HepG2 (cell line): Measurements from ENCODE around the gene PET117. TPM values are rescaled to one million over a fixed set of nuclear protein-coding genes. Genes with fewer than 3 reads are reported as not detected.

Experiments
- CENPT ChIP-seq: sonication (generic); formaldehyde crosslinking; IDR thresholded peaks from 2 replicates; pipeline ENCODE4 v1.8.0; 2022; ENCODE audit warnings: low read depth, mild to moderate bottlenecking, moderate library complexity, missing genetic modification reagents
- IKZF4 ChIP-seq: sonication (generic); formaldehyde crosslinking; IDR thresholded peaks from 2 replicates; pipeline ENCODE4 v1.5.1; 2020; ENCODE audit warnings: borderline replicate concordance, mild to moderate bottlenecking, low read depth, missing genetic modification reagents; ENCODE audit errors: not compliant biosample characterization
- JDP2 ChIP-seq: sonication (generic); formaldehyde crosslinking; IDR thresholded peaks from 2 replicates; pipeline ENCODE4 v1.8.1; 2022; ENCODE audit warnings: missing genetic modification reagents, borderline replicate concordance
- MED13 ChIP-seq: sonication (generic); formaldehyde crosslinking; IDR thresholded peaks from 2 replicates; pipeline ENCODE4 v1.5.0; 2020; ENCODE audit warnings: missing genetic modification reagents
- PHF8 ChIP-seq: sonication (generic); formaldehyde crosslinking; IDR thresholded peaks from 2 replicates; pipeline ENCODE4 v1.5.0; 2020; ENCODE audit warnings: missing genetic modification reagents
- RARA ChIP-seq: IDR thresholded peaks from 2 replicates; pipeline ENCODE4 v1.6.1; 2016; ENCODE audit warnings: missing genetic modification reagents, missing compliant biosample characterization
- SIN3B ChIP-seq: fragments of 150-350 bp; IDR thresholded peaks from 2 replicates; pipeline ENCODE4 v1.6.1; 2014; ENCODE audit warnings: low read length
- THYN1 ChIP-seq: sonication (generic); formaldehyde crosslinking; IDR thresholded peaks from 2 replicates; pipeline ENCODE4 v1.8.1; 2023; ENCODE audit warnings: low read depth, mild to moderate bottlenecking, moderate library complexity, missing genetic modification reagents, borderline replicate concordance
- ZBTB4 ChIP-seq: sonication (generic); formaldehyde crosslinking; IDR thresholded peaks from 2 replicates; pipeline ENCODE4 v1.4.0; 2020; ENCODE audit warnings: missing genetic modification reagents, mild to moderate bottlenecking, borderline replicate concordance
- ZBTB49 ChIP-seq: sonication (generic); formaldehyde crosslinking; IDR thresholded peaks from 2 replicates; pipeline ENCODE4 v1.4.0; 2020; ENCODE audit warnings: missing genetic modification reagents, borderline replicate concordance
- ZNF20 ChIP-seq: sonication (generic); formaldehyde crosslinking; IDR thresholded peaks from 2 replicates; pipeline ENCODE4 v1.4.0; 2020; ENCODE audit warnings: mild to moderate bottlenecking, moderate library complexity, missing genetic modification reagents
- ZNF264 ChIP-seq: sonication (generic); formaldehyde crosslinking; IDR thresholded peaks from 2 replicates; pipeline ENCODE4 v1.4.0; 2020; ENCODE audit warnings: missing genetic modification reagents
- ZNF512B ChIP-seq: sonication (generic); formaldehyde crosslinking; IDR thresholded peaks from 2 replicates; pipeline ENCODE4 v1.5.1; 2020; ENCODE audit warnings: missing genetic modification reagents, mild to moderate bottlenecking, borderline replicate concordance
- ZNF558 ChIP-seq: sonication (generic); formaldehyde crosslinking; IDR thresholded peaks from 2 replicates; pipeline ENCODE4 v1.9.0; 2022; ENCODE audit warnings: mild to moderate bottlenecking, missing genetic modification reagents, borderline replicate concordance
- ZNF841 ChIP-seq: sonication (generic); formaldehyde crosslinking; IDR thresholded peaks from 2 replicates; pipeline ENCODE4 v1.8.1; 2023; ENCODE audit warnings: missing genetic modification reagents, borderline replicate concordance
- polyA plus RNA-seq, 8 experiments: library from polyadenylated mRNA; depleted of rRNA in 3 of 8; stranded (reverse) in 7 of 8; unstranded in 1 of 8; fragments of >200 nt; fragmentation: Illumina TruSeq in 4 of 8; extraction: Trizol in 4 of 8; gene quantifications; 2 replicates each; pipeline versions ENCODE4 v1.2.1 to v1.2.3, GENCODE V29; 2011 to 2016; ENCODE audit warnings: low read depth in 4 of 8, missing spikeins in 1 of 8, mixed read lengths in 1 of 8; ENCODE audit not compliant: insufficient read depth in 1 of 8
- total RNA-seq, 5 experiments: library from RNA; depleted of rRNA; stranded (reverse); fragments of >200 nt; fragmentation: Illumina TruSeq; extraction: Trizol; gene quantifications; 2 replicates each; pipeline ENCODE4 v1.2.3, GENCODE V29; 2016; ENCODE audit warnings: low read depth in 1 of 5
- TF ChIP-seq, protein P1 (sequence below): sonication (generic); formaldehyde crosslinking; IDR thresholded peaks from 2 replicates; pipeline ENCODE4 v1.4.0; 2020; ENCODE audit warnings: missing genetic modification reagents
- TF ChIP-seq, protein P2 (sequence below): sonication (generic); formaldehyde crosslinking; IDR thresholded peaks from 2 replicates; pipeline ENCODE4 v1.9.0; 2021; ENCODE audit warnings: missing genetic modification reagents, borderline replicate concordance

Gene PET117
- total and polyA plus RNA-seq, 2 of the 13 experiments (the other 11 are each of a cell fraction or from before 2014, with no cell fraction given), result 22.2 to 48.2 TPM

DNA sequence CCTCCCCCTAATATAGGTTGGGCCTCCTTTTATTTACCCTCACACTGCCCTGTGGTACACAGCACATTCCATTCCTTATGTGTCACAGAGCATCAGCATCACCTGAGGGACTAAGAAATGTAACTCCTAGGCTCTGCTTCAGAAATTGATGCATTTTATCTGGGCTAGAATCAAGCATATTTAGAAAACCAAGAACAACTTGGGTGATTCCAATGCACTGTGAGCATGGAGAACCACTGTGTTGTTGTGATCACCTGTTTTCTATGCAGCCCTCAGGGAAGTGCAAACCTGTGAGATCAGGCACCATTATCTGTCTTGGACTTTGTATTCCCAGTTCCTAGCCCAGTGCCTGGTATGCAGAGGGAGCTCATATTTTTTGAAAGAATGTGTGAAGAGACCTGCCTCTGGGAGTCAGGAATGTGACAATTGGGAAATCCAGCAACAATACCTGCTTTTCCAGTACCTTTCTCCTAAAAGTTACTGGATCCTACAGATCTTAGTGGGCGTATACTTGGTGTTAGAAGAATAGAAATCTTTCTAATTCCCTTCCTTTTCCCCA is 7.0 kb downstream of the PET117 start (continued):
- TF ChIP-seq THYN1 (CRISPR knock-in tag) (no peak), PHF8 (no peak), ZBTB49 (CRISPR knock-in tag) (no peak), RARA (CRISPR knock-in tag) (no peak), ZBTB4 (no peak), ZNF558 (no peak), ZNF264 (no peak), JDP2 (CRISPR knock-in tag) (no peak), ZNF841 (CRISPR knock-in tag) (no peak), CENPT (CRISPR knock-in tag) (no peak), SIN3B (no peak; the same call in 1 of the 2 replicates), ZNF20 (no peak), MED13 (0 out of 2 replicates have a peak, but pooled peaks have one; percentile 33), ZNF512B (CRISPR knock-in tag) (0 out of 2 replicates have a peak, but pooled peaks have one; percentile 73), IKZF4 (CRISPR knock-in tag) (no peak)
- TF ChIP-seq, protein P1, sequence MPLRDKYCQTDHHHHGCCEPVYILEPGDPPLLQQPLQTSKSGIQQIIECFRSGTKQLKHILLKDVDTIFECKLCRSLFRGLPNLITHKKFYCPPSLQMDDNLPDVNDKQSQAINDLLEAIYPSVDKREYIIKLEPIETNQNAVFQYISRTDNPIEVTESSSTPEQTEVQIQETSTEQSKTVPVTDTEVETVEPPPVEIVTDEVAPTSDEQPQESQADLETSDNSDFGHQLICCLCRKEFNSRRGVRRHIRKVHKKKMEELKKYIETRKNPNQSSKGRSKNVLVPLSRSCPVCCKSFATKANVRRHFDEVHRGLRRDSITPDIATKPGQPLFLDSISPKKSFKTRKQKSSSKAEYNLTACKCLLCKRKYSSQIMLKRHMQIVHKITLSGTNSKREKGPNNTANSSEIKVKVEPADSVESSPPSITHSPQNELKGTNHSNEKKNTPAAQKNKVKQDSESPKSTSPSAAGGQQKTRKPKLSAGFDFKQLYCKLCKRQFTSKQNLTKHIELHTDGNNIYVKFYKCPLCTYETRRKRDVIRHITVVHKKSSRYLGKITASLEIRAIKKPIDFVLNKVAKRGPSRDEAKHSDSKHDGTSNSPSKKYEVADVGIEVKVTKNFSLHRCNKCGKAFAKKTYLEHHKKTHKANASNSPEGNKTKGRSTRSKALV, result no peak
- TF ChIP-seq, protein P2, sequence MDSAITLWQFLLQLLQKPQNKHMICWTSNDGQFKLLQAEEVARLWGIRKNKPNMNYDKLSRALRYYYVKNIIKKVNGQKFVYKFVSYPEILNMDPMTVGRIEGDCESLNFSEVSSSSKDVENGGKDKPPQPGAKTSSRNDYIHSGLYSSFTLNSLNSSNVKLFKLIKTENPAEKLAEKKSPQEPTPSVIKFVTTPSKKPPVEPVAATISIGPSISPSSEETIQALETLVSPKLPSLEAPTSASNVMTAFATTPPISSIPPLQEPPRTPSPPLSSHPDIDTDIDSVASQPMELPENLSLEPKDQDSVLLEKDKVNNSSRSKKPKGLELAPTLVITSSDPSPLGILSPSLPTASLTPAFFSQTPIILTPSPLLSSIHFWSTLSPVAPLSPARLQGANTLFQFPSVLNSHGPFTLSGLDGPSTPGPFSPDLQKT (CRISPR knock-in tag), result no peak
